Fibroblast of skin of right quadriceps (primary cell): ENCODE results near the gene TPR.

Experiments used
- DNase-seq: peaks from one replicate; pipeline ENCODE4 v3.0.0-alpha.2; 2013

Gene TPR

GRCh38 chr1:186286615-186287315, 88.3 kb downstream of the TPR start:
- DNase-seq, result peak; percentile 22

DNA sequence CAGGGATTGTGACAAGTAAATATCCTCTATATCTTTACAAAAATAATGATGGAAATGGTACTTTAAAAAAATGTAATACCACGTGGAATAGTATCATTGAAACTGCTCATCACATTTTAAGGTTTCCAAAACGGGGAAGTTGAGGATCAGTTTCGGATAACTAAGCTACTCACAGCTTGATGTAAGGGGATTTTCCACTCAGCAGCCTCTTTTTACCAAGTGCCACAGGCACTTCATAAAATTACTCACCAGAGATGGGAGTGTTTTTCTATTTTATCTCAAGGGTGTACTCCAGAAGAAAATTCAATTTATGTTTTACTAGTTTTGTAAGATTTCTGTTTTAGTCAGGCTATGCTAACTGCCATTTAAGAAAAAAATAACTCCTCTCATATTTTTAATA, 91.7 kb downstream of the TPR start:
- no peak for DNase-seq

GRCh38 chr1:186282466-186282865, 92.6 kb downstream of the TPR start:
- no peak for DNase-seq

GRCh38 chr1:186275822-186276221, 99.2 kb downstream of the TPR start:
- DNase-seq, result peak; percentile 18

GRCh38 chr1:186272486-186272885, 102.6 kb downstream of the TPR start:
- peak; percentile 34 for DNase-seq

DNA sequence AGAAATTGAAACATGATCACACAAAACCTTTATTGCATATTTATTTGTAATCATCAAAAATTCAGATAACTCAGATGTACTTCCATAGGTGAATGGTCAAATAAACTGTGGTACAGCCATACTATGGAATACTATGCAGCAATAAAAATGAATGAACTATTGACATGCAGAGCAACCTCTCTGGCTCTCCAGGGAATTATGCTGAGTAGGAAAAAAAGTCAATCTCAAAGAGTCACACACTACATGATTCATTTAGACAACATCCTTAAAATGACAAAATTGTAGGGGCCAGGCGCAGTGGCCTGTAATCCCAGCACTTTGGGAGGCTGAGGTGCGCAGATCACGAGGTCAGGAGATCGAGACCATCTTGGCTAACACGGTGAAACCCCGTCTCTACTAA, 104.0 kb downstream of the TPR start:
- DNase-seq, result no peak
